Activated T-cell treated with anti-CD3 and anti-CD28 coated beads for 1 hour (primary cell): Measurements from ENCODE around the gene PRKG1.
"Not testable (repeated sequence)": the region's sequence is repeated elsewhere in the genome, so short reads cannot be mapped to it uniquely, and the experiment has no call there.

Experiments
- DNase-seq: peaks from one replicate; pipeline ENCODE4 v3.0.0-alpha.2; 2020; ENCODE audit warnings: low read depth

Gene PRKG1

GRCh38 chr10:51321980-51322379, 247.7 kb downstream of the PRKG1 start:
- DNase-seq = no peak

DNA sequence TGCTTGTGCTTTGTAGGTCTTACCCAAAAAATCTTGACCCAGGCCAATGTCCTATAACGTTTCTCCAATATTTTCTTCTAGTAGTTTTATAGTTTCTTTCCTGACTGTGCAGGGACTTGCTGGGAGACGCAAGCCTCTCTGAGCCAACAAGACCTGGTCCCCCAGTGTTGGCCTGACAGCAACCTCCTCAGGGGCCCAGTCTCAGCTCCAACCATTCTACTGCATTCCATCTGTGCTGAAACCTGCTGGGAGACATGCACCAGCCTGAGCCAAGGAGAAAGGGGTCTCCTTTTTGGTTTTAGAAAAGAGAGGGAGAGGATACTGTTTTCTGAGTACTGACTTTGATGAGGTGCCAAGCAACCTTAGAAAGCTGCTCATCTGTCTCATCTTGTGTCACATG, 251.4 kb downstream of the PRKG1 start:
- no peak for DNase-seq

DNA sequence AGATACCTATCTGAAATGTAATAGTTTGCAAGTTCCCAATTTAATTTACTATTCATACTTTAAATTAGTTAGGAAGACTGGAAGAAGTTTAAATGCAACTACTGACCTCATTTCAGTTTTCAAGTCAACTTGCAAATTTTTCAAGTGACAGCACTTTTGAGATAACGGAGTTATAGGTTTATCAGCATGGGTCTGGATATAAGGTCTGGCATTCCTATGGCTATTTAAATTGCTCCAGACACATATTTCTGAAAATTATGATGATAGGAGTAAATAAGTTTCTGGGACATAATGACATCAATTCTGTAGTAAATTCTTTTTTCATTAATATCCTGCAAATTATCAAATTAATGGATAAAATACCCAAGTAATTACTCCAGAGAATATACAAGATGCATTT, 251.9 kb downstream of the PRKG1 start:
- DNase-seq = no peak

- no peak for DNase-seq
These were observed 253.1 kb downstream of the PRKG1 start for GRCh38 chr10:51327432-51327831.

- no peak for DNase-seq
These were observed 266.1 kb downstream of the PRKG1 start for GRCh38 chr10:51340366-51340765.

DNA sequence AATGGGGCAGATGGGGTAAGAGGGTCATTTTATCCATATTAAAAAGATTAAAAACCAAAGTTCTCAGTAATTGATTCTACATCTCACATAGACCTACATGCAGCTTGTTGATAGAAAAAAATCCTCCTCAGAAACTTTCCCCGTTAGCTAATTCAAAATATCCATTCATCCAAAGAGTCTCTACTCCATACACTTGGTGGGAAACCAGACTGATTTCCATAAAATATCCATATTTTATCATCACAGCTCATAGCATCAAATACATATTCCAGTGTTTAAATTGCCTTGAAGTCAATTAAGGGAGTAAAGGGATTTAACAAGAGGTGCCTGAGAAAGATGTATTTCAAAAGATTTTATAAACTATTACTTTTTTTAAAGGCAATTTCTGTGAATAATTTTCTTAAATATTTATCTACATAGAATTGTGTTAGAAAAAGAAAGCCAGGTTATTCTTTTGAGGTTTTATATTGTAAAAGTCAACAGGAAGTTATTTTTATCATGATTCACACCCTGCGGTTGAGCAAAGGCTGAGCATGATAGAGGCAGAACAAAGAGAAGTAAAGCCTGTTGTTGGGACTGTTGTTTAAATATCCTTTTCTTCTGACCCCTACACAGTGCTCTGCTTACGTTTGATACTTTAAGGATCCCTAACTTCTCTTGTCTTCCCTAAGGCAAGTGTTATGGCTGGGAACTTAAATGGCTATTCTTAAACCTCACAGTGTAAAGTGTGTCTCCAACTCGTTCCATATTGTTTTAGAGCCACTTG, 266.7 kb downstream of the PRKG1 start:
- no peak for DNase-seq

- not testable (repeated sequence) for DNase-seq
These were observed 267.5 kb downstream of the PRKG1 start for GRCh38 chr10:51341745-51342144.

DNA sequence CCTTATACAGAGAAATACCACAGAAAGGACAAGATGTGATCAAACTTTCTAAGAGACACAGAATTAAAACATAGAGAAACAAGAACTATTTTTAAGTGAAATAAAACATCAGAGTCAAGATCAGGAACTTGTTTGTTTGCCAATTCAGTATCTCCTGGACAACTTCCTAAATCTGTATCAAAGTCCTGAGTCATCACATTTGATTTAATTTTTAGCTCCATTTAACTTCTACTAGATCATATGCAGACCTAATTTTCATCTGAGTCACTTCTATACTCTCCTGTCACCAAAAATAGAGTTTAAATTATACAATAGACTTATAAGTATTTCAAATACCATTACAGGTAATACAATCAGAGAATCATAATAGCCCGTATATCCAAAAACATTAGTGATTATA, 268.1 kb downstream of the PRKG1 start:
- DNase-seq = no peak

DNA sequence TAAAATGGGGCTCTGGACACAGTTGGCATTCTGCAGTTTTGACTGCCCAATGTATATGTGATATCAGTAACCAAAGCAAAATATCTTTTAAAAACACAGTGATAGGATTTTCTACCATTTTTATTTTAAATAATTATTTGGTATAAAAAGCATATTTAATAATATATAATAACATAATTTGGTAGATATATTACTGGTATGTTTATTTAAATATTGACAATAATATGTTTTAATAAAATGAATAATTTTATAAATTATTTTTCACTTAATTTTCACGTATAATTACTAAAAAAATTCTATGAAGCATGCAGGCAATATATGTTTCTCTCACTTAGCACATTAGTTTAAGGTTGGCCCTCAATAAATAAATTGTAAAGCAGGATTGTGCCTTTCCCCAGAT, 269.1 kb downstream of the PRKG1 start:
- no peak for DNase-seq

DNA sequence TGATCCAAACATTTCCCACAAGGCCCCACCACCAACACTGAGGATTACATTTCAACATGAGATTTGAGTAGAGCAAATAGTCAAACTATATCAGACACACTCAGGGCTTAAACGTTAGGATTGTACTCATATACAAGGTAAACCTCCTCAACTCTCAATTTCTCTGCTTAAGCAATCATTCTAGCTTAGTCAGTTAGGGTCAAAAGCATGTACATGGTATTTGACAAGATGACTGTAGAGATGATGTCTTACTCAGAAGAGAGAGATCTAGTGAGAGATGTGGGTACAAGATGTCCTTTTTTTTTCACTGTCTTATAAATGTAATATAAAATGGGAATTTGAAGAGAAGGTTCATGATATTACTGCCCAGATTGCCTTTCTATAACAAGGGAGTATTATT, 270.1 kb downstream of the PRKG1 start:
- DNase-seq = no peak

GRCh38 chr10:51348622-51349021, 274.3 kb downstream of the PRKG1 start:
- DNase-seq = no peak

- no peak for DNase-seq
These were observed 282.9 kb downstream of the PRKG1 start for GRCh38 chr10:51357170-51357569.

- no peak for DNase-seq
These were observed 283.9 kb downstream of the PRKG1 start for GRCh38 chr10:51358227-51358626.

DNA sequence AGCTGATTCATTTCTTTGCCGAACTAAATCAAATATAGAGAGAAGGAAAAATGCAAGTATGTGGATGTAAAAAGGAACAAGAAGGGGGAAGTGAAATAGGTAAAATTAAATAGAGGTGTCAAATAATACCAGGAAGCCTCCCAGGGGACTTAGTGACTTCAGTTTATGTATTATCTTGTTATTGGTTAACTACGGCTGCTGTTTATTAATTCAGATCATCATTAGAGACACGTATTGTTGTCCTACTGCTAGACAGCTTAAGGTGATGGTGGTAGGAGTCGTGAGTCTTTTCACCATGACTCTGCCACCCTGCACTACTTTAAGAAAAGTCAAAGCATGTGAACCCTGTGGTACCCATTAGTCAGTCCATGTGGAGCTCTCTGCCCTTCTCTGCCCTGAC, 289.1 kb downstream of the PRKG1 start:
- no peak for DNase-seq

DNA sequence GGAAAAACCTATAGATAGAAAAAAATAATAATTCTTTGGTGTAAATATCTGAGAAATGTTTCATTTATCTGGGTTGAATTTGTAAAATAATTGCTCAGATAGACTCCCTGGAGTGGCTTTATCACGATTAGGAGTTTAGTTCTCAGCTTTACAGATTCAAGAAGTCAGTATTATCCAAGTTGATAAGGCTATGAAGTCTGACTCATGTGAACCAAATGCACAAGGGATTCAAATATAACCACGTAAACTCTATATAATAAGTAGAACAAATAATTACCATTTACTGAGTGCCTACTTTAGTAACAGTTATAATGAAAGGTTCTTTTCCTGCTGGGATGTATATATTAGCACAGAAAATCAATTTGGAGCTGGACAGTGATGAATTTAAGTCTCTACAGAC, 290.4 kb downstream of the PRKG1 start:
- DNase-seq = no peak

DNA sequence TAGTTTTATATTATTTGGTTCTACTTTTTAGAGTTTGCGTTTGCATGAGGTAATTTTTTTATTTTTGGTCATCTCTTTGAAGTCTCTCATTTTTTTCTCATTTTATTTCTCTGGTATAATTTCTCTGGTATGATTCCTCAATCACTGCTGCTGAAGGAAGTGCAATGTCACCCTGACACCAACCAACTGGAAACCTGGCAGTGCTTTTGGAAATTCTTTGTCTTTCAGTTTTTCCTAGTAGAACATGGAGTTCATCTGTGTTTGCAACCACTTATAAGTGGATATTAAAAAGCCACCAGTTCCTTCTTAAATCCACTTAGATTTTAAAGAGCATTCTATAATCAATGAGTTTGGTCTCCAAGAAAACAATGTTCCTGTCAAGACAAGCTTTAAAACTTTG, 291.8 kb downstream of the PRKG1 start:
- DNase-seq = no peak

DNA sequence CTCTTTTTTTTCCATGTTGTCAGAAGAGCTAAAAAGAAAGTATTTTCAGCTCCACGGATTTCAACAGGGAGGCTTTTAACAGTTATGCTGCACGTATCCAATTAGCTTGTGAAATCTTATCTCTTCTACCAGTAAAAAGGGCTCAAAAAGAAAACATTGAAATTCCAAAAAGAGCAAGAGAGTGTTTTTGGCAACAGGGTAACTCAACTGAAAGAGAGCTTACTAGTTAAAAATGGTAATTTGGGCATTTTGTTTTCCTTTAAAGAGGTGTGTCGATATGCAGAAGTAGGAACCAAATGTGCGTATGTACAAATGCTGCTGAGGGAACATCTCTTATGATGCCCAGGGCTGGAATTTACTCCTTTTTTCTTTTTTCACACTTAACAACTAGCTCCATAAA, 292.8 kb downstream of the PRKG1 start:
- DNase-seq = no peak

GRCh38 chr10:51367694-51368093, 293.4 kb downstream of the PRKG1 start:
- no peak for DNase-seq

DNA sequence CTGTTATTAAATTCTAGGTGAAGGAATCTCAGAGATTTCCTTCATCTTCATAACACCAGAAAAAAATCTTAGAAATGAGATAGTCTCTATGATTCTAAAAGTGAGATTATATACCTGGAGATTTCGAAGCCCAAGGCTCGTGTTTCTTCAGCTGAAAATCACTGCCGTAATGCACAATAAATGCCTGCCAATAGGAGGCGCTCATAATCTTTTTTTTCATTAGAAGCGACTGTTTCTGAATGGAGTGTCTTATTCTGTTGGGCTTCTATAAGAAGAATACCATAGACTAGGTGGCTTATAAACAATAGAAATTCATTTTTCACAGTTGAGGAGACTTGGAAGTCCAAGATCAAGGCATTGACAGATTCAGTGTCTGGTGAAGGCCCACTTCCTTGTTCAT, 294.7 kb downstream of the PRKG1 start:
- DNase-seq = no peak

GRCh38 chr10:51369903-51370302, 295.6 kb downstream of the PRKG1 start:
- no peak for DNase-seq

- no peak for DNase-seq
These were observed 297.5 kb downstream of the PRKG1 start for GRCh38 chr10:51371743-51372142.

GRCh38 chr10:51375790-51376189, 301.5 kb downstream of the PRKG1 start:
- no peak for DNase-seq

GRCh38 chr10:51377070-51377931, 303.0 kb downstream of the PRKG1 start:
- no peak for DNase-seq
